ENCODE data around the gene INPP5A. TPM values are rescaled to one million over a fixed set of nuclear protein-coding genes. Genes with fewer than 3 reads are reported as not detected.

The INPP5A gene
- total and polyA plus RNA-seq, 9 of the 15 experiments (the other 6 are each of a cell fraction or from before 2014, with no cell fraction given), result 0.66 to 11.6 (median 7.7) TPM

DNA sequence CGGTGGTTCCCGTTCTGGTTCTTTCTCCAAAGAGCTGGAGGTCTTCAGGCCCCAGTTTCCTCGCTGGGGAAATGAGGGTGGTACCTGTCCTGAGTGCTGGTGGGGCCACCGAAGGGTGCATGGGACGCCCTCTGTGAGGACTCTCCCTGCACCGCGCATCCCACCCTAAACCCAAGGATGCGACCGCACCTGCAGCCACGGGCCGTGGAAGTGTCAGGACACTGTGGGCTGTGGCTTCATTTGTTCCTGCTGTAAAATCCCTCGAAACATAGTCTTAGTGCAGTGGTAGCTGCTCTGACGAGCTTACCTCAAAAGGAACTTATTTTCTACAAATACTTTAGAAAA, 164.2 kb downstream of the INPP5A start:
- H3K4me3 ChIP-seq, result no peak overlapping the region
- H3K36me3 ChIP-seq (ENCODE audit: control insufficient read depth, insufficient read depth, low read length), result no peaks in the 10 kb centered on the region
- no TSS peak for BruUV-seq (replicated peaks)
- ChIA-PET CTCF (ENCODE audit: low intra/inter-chr PET ratio) (no interaction called here), POLR2A (no interaction called here)
- no peaks in the 10 kb centered on the region for H3K4me1 ChIP-seq (replicated peaks in 1 of 2; ENCODE audit: control insufficient read depth in 2 of 2, insufficient read depth in 2 of 2, low read length in 2 of 2)
- no peak overlapping the region for H3K4me2 ChIP-seq (ENCODE audit: insufficient read depth, low read length)
- no peaks in the 10 kb centered on the region for H3K27me3 ChIP-seq (ENCODE audit: control insufficient read depth in 2 of 2, insufficient read depth in 2 of 2, low read length in 2 of 2)
- no peak overlapping the region for H3K9ac ChIP-seq (ENCODE audit: insufficient read depth in 1 of 2, low read depth in 2 of 2, low read length in 2 of 2)
- H2AFZ ChIP-seq (ENCODE audit: low read depth, low read length), result no peak overlapping the region
- 88% methylated on average over 11 of the region's 13 CpGs for WGBS (ENCODE audit: insufficient coverage, low coverage, missing lambda C conversion rate)
- in situ Hi-C loops (cut with MboI), result no loop called here
- no peak overlapping the region for H3K27ac ChIP-seq (ENCODE audit: extremely low read depth, low read depth, low read length)
- H4K20me1 ChIP-seq (replicated peaks; ENCODE audit: control insufficient read depth, insufficient read depth, low read length), result no peaks in the 10 kb centered on the region
- H3K9me3 ChIP-seq (replicated peaks; ENCODE audit: control insufficient read depth, insufficient read depth, low read depth, low read length), result no peaks in the 10 kb centered on the region
- FAIRE-seq (no peak), ATAC-seq (no peak), DNase-seq (ENCODE audit: extremely low read depth in 1 of 4, low spot score in 3 of 4) (no peak)
- H3K79me2 ChIP-seq (ENCODE audit: control insufficient read depth, insufficient read depth, low read length), result no peaks in the 10 kb centered on the region
- H3K9me1 ChIP-seq (ENCODE audit: control insufficient read depth, insufficient read depth, low read length), result no peaks in the 10 kb centered on the region
- intact Hi-C loops (cut with micrococcal nuclease), result no loop called here
- TF ChIP-seq U2AF1 (optimal IDR thresholded peaks at IDR 0.05; ENCODE audit: low read depth, low read length) (no peak), ASH1L (IDR thresholded peaks at IDR 0.05; ENCODE audit: borderline replicate concordance, low read depth, partially characterized antibody) (no peak), ZNF79 (CRISPR knock-in tag; IDR thresholded peaks at IDR 0.05; ENCODE audit: low read depth) (no peak), NFATC3 (IDR thresholded peaks at IDR 0.05) (no peak), PHF8 (IDR thresholded peaks at IDR 0.05; ENCODE audit: borderline replicate concordance, low read length) (no peak), KAT8 (IDR thresholded peaks at IDR 0.05; ENCODE audit: low read depth) (no peak), CEBPG (CRISPR knock-in tag; IDR thresholded peaks at IDR 0.05) (no peak), CEBPG (tag; conservative IDR thresholded peaks at IDR 0.05 in 1 of 2, IDR thresholded peaks at IDR 0.05 in 1 of 2) (no peak), CBX1 (IDR thresholded peaks at IDR 0.05; ENCODE audit: low read depth) (no peak), ZSCAN32 (CRISPR knock-in tag; IDR thresholded peaks at IDR 0.05) (no peak), ZNF143 (CRISPR knock-in tag; IDR thresholded peaks at IDR 0.05) (no peak)
- TF ChIP-seq, protein P1, sequence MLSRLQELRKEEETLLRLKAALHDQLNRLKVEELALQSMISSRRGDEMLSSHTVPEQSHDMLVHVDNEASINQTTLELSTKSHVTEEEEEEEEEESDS (CRISPR knock-in tag; IDR thresholded peaks at IDR 0.05), result no peak
- TF ChIP-seq, protein P2, sequence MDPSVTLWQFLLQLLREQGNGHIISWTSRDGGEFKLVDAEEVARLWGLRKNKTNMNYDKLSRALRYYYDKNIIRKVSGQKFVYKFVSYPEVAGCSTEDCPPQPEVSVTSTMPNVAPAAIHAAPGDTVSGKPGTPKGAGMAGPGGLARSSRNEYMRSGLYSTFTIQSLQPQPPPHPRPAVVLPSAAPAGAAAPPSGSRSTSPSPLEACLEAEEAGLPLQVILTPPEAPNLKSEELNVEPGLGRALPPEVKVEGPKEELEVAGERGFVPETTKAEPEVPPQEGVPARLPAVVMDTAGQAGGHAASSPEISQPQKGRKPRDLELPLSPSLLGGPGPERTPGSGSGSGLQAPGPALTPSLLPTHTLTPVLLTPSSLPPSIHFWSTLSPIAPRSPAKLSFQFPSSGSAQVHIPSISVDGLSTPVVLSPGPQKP (CRISPR knock-in tag; IDR thresholded peaks at IDR 0.05), result no peak
- TF ChIP-seq, protein P3, sequence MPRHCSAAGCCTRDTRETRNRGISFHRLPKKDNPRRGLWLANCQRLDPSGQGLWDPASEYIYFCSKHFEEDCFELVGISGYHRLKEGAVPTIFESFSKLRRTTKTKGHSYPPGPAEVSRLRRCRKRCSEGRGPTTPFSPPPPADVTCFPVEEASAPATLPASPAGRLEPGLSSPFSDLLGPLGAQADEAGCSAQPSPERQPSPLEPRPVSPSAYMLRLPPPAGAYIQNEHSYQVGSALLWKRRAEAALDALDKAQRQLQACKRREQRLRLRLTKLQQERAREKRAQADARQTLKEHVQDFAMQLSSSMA (CRISPR knock-in tag; IDR thresholded peaks at IDR 0.05), result no peak
- TF ChIP-seq, protein P4, sequence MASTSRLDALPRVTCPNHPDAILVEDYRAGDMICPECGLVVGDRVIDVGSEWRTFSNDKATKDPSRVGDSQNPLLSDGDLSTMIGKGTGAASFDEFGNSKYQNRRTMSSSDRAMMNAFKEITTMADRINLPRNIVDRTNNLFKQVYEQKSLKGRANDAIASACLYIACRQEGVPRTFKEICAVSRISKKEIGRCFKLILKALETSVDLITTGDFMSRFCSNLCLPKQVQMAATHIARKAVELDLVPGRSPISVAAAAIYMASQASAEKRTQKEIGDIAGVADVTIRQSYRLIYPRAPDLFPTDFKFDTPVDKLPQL (IDR thresholded peaks at IDR 0.05; ENCODE audit: extremely low read depth, insufficient read length), result no peak
- TF ChIP-seq, protein P5, sequence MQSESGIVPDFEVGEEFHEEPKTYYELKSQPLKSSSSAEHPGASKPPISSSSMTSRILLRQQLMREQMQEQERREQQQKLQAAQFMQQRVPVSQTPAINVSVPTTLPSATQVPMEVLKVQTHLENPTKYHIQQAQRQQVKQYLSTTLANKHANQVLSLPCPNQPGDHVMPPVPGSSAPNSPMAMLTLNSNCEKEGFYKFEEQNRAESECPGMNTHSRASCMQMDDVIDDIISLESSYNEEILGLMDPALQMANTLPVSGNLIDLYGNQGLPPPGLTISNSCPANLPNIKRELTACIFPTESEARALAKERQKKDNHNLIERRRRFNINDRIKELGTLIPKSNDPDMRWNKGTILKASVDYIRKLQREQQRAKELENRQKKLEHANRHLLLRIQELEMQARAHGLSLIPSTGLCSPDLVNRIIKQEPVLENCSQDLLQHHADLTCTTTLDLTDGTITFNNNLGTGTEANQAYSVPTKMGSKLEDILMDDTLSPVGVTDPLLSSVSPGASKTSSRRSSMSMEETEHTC (IDR thresholded peaks at IDR 0.05), result no peak
- TF ChIP-seq, protein P6, sequence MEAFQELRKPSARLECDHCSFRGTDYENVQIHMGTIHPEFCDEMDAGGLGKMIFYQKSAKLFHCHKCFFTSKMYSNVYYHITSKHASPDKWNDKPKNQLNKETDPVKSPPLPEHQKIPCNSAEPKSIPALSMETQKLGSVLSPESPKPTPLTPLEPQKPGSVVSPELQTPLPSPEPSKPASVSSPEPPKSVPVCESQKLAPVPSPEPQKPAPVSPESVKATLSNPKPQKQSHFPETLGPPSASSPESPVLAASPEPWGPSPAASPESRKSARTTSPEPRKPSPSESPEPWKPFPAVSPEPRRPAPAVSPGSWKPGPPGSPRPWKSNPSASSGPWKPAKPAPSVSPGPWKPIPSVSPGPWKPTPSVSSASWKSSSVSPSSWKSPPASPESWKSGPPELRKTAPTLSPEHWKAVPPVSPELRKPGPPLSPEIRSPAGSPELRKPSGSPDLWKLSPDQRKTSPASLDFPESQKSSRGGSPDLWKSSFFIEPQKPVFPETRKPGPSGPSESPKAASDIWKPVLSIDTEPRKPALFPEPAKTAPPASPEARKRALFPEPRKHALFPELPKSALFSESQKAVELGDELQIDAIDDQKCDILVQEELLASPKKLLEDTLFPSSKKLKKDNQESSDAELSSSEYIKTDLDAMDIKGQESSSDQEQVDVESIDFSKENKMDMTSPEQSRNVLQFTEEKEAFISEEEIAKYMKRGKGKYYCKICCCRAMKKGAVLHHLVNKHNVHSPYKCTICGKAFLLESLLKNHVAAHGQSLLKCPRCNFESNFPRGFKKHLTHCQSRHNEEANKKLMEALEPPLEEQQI (IDR thresholded peaks at IDR 0.05), result no peak

Data from K562 (cell line).